ENCODE results near the gene VAMP2. TPM values are rescaled to one million over a fixed set of nuclear protein-coding genes. Genes with fewer than 3 reads are reported as not detected.

VAMP2 gene
- total RNA-seq, 1 donor from 2014 or later, result 28.0 TPM

DNA sequence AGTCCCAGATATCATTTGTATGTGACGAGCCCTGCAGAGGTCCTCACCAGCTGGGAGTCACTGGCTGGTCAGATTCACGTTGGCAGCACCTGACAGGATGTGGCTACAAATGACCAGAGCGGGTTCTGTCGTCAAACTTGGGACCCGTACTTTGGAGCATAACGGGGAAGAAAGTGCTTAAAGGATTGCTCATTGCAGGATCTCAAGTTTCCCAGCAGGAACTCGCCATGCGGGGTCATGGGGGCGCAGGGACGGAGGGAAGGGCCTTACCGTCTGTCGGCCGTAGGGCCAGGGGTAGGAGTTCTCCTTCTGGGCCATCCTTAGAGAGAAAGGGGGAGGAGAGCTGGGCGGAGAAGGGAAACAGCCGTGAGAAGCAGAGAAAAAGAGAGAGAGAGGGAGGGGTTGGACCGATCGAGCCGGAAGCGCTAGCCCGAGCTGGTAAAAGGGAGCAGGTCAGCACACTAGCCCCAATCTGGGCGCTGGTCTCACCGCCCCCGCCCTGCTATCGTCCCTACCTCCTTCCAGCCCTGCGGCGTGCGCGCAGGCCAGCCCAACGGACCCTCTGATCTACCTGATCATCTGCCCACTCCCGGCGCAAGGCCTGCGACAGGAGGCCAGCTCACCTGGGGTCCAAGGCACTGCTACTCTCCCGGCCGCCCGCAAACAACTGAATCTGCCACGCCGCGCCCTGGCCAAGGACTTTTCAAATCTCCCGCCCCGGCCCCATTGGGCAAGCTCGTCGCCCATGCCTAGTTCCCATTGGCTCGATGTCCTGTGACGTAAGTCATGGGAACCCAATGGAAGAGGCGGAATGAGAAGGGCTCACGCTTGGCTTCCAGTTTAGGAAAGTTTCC lies 47.4 kb upstream of the VAMP2 start, which contains the start of gene AURKB:
Gene AURKB, minus strand, starts transcription at position 669 of the 854 bp plus-strand sequence. Its CDS starts 351 bp downstream, at position 318.
- Mint-ChIP-seq H3K9me3 (ENCODE audit: unreplicated experiment) (no peaks in the 10 kb centered on the region), H3K27me3 (ENCODE audit: low read depth, unreplicated experiment) (no peaks in the 10 kb centered on the region), H3K4me1 (ENCODE audit: low read depth, unreplicated experiment) (no peaks in the 10 kb centered on the region), H3K27ac (ENCODE audit: unreplicated experiment) (peak within 1 kb of the TSS; percentile 63), H3K4me3 (ENCODE audit: unreplicated experiment) (peak within 1 kb of the TSS; percentile 94), H3K36me3 (ENCODE audit: low read depth, unreplicated experiment) (no peaks in the 10 kb centered on the region)
- Histone ChIP-seq H3K36me3 (ENCODE audit: insufficient read depth, low read length) (peaks cover 3% of the 10 kb centered on the region), H4K20me1 (ENCODE audit: insufficient read depth, low read length) (peaks cover 5% of the 10 kb centered on the region), H2AFZ (ENCODE audit: low read depth, low read length) (peak within 1 kb of the TSS; percentile 81), H3K27ac (ENCODE audit: low read depth, low read length) (peak within 1 kb of the TSS; percentile 87), H3K4me1 (ENCODE audit: insufficient read depth, low read length) (peaks cover 4% of the 10 kb centered on the region), H3K27me3 (ENCODE audit: insufficient read depth, low read length) (no peaks in the 10 kb centered on the region), H3K4me2 (ENCODE audit: low read length) (peak within 1 kb of the TSS; percentile 92), H3K9ac (ENCODE audit: low read length) (peak within 1 kb of the TSS; percentile 86), H3K79me2 (ENCODE audit: insufficient read depth, low read length) (peaks cover 37% of the 10 kb centered on the region), H3K4me3 (ENCODE audit: insufficient read depth, low read depth, low read length) (peak within 1 kb of the TSS; percentile 76), H3K9me3 (ENCODE audit: insufficient read depth, low read depth, low read length) (no peaks in the 10 kb centered on the region)
- no peak for FAIRE-seq
- DNase-seq (ENCODE audit: low read depth), result peak; percentile 88
- TF ChIP-seq, protein P1, sequence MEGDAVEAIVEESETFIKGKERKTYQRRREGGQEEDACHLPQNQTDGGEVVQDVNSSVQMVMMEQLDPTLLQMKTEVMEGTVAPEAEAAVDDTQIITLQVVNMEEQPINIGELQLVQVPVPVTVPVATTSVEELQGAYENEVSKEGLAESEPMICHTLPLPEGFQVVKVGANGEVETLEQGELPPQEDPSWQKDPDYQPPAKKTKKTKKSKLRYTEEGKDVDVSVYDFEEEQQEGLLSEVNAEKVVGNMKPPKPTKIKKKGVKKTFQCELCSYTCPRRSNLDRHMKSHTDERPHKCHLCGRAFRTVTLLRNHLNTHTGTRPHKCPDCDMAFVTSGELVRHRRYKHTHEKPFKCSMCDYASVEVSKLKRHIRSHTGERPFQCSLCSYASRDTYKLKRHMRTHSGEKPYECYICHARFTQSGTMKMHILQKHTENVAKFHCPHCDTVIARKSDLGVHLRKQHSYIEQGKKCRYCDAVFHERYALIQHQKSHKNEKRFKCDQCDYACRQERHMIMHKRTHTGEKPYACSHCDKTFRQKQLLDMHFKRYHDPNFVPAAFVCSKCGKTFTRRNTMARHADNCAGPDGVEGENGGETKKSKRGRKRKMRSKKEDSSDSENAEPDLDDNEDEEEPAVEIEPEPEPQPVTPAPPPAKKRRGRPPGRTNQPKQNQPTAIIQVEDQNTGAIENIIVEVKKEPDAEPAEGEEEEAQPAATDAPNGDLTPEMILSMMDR (IDR thresholded peaks at IDR 0.05; ENCODE audit: insufficient read depth, low read depth, low read length), result no peak
- no peak for TF ChIP-seq EZH2 (IDR thresholded peaks at IDR 0.05; ENCODE audit: insufficient read depth, low read length)

GRCh38 chr17:8206536-8206935 lies 43.8 kb upstream of the VAMP2 start:
- TF ChIP-seq, protein P1 (IDR thresholded peaks at IDR 0.05; ENCODE audit: insufficient read depth, low read depth, low read length), result no peak
- no peak for TF ChIP-seq EZH2 (IDR thresholded peaks at IDR 0.05; ENCODE audit: insufficient read depth, low read length)
- no peak overlapping the region for H3K27ac Mint-ChIP-seq (ENCODE audit: unreplicated experiment)
- H3K9me3 Mint-ChIP-seq (ENCODE audit: unreplicated experiment), result no peaks in the 10 kb centered on the region
- no peaks in the 10 kb centered on the region for H3K36me3 Mint-ChIP-seq (ENCODE audit: low read depth, unreplicated experiment)
- no peak overlapping the region for H3K4me3 Mint-ChIP-seq (ENCODE audit: unreplicated experiment)
- FAIRE-seq (no peak), DNase-seq (ENCODE audit: low read depth) (no peak)
- Histone ChIP-seq H3K4me2 (ENCODE audit: low read length) (no peak overlapping the region), H3K4me1 (ENCODE audit: insufficient read depth, low read length) (peaks cover 4% of the 10 kb centered on the region), H3K27me3 (ENCODE audit: insufficient read depth, low read length) (no peaks in the 10 kb centered on the region), H3K4me3 (ENCODE audit: insufficient read depth, low read depth, low read length) (no peak overlapping the region), H3K9ac (ENCODE audit: low read length) (no peak overlapping the region), H3K36me3 (ENCODE audit: insufficient read depth, low read length) (peaks cover 3% of the 10 kb centered on the region), H3K27ac (ENCODE audit: low read depth, low read length) (no peak overlapping the region), H3K9me3 (ENCODE audit: insufficient read depth, low read depth, low read length) (no peaks in the 10 kb centered on the region), H2AFZ (ENCODE audit: low read depth, low read length) (no peak overlapping the region), H3K79me2 (ENCODE audit: insufficient read depth, low read length) (peaks cover 39% of the 10 kb centered on the region), H4K20me1 (ENCODE audit: insufficient read depth, low read length) (peaks cover 5% of the 10 kb centered on the region)
- H3K4me1 Mint-ChIP-seq (ENCODE audit: low read depth, unreplicated experiment), result no peaks in the 10 kb centered on the region
- H3K27me3 Mint-ChIP-seq (ENCODE audit: low read depth, unreplicated experiment), result no peaks in the 10 kb centered on the region
